H9 (cell line): ENCODE measurements around the gene UPF1. TPM values are rescaled to one million over a fixed set of nuclear protein-coding genes. Genes with fewer than 3 reads are reported as not detected.

Source experiments
- DNase-seq: peaks from one replicate; pipeline ENCODE4 v3.0.0-alpha.2; 2017
- H2AFZ ChIP-seq: one replicate; pipeline ENCODE4 v1.6.1; 2013; ENCODE audit warnings: mild to moderate bottlenecking, low read length, control low read depth, moderate library complexity
- H2AK5ac ChIP-seq: 2 replicates; pipeline ENCODE4 v1.6.1; 2013; ENCODE audit warnings: low read length, control low read depth, mixed read lengths; ENCODE audit not compliant: insufficient read length
- H2BK120ac ChIP-seq: one replicate; pipeline ENCODE4 v1.6.1; 2013; ENCODE audit warnings: low read depth, mild to moderate bottlenecking, low read length, control low read depth, inconsistent platforms; ENCODE audit not compliant: poor library complexity, severe bottlenecking
- H2BK12ac ChIP-seq: 2 replicates; pipeline ENCODE4 v1.6.1; 2013; ENCODE audit warnings: low read length, control low read depth, mixed read lengths, low read depth; ENCODE audit not compliant: insufficient read length
- H2BK15ac ChIP-seq: 2 replicates; pipeline ENCODE4 v1.6.1; 2013; ENCODE audit warnings: low read depth, low read length, control low read depth
- H2BK20ac ChIP-seq: one replicate; pipeline ENCODE4 v1.6.1; 2013; ENCODE audit warnings: low read depth, mild to moderate bottlenecking, low read length, control low read depth, inconsistent platforms; ENCODE audit not compliant: poor library complexity, severe bottlenecking
- H2BK5ac ChIP-seq: 2 replicates; pipeline ENCODE4 v1.6.1; 2013; ENCODE audit warnings: low read length, control low read depth, mixed read lengths; ENCODE audit not compliant: insufficient read length
- H3K14ac ChIP-seq: 2 replicates; pipeline ENCODE4 v1.6.1; 2013; ENCODE audit warnings: low read length, control low read depth; ENCODE audit not compliant: insufficient read depth
- H3K18ac ChIP-seq: 2 replicates; pipeline ENCODE4 v1.6.1; 2013; ENCODE audit warnings: low read depth, mild to moderate bottlenecking, mixed read lengths, low read length, control low read depth; ENCODE audit not compliant: insufficient read length
- H3K23ac ChIP-seq: 2 replicates; pipeline ENCODE4 v1.6.1; 2013; ENCODE audit warnings: low read length, control low read depth, mixed read lengths, low read depth; ENCODE audit not compliant: insufficient read length
- H3K23me2 ChIP-seq: 2 replicates; pipeline ENCODE4 v1.6.1; 2013; ENCODE audit warnings: low read depth, mild to moderate bottlenecking, mixed read lengths, low read length, control low read depth; ENCODE audit not compliant: insufficient read length, poor library complexity, severe bottlenecking
- H3K27ac ChIP-seq: 2 replicates; pipeline ENCODE4 v1.5.1; 2013; ENCODE audit warnings: low read length, control low read depth, mixed read lengths, low read depth; ENCODE audit not compliant: insufficient read length
- H3K27me3 ChIP-seq: 2 replicates; pipeline ENCODE4 v1.6.1; 2013; ENCODE audit warnings: low read length, control low read depth, inconsistent platforms; ENCODE audit not compliant: insufficient read depth
- H3K4ac ChIP-seq: 2 replicates; pipeline ENCODE4 v1.6.1; 2013; ENCODE audit warnings: low read depth, mild to moderate bottlenecking, control low read depth, inconsistent platforms, low read length, moderate library complexity
- H3K4me1 ChIP-seq: 2 replicates; pipeline ENCODE4 v1.6.1; 2013; ENCODE audit warnings: low read length, control low read depth, inconsistent platforms; ENCODE audit not compliant: insufficient read depth
- H3K4me2 ChIP-seq: 2 replicates; pipeline ENCODE4 v1.6.1; 2013; ENCODE audit warnings: low read length, control low read depth, mixed read lengths; ENCODE audit not compliant: insufficient read length, insufficient read depth
- H3K56ac ChIP-seq: 2 replicates; pipeline ENCODE4 v1.6.1; 2013; ENCODE audit warnings: low read depth, mild to moderate bottlenecking, mixed read lengths, low read length, control low read depth; ENCODE audit not compliant: insufficient read length
- H3K79me1 ChIP-seq: 2 replicates; pipeline ENCODE4 v1.6.1; 2013; ENCODE audit warnings: low read depth, mild to moderate bottlenecking, moderate library complexity, low read length, control low read depth, inconsistent platforms; ENCODE audit not compliant: insufficient read depth, poor library complexity, severe bottlenecking
- H3K79me2 ChIP-seq: 2 replicates; pipeline ENCODE4 v1.6.1; 2013; ENCODE audit warnings: low read length, control low read depth, inconsistent platforms; ENCODE audit not compliant: insufficient read depth
- H3K9ac ChIP-seq: 2 replicates; pipeline ENCODE4 v1.6.1; 2013; ENCODE audit warnings: low read length, control low read depth, mixed read lengths; ENCODE audit not compliant: insufficient read length; ENCODE audit errors: extremely low read depth
- H3K9me3 ChIP-seq: one replicate; pipeline ENCODE4 v1.6.1; 2013; ENCODE audit warnings: low read depth, low read length, inconsistent platforms; ENCODE audit not compliant: control insufficient read depth
- H3T11ph ChIP-seq: one replicate; pipeline ENCODE4 v1.6.1; 2013; ENCODE audit warnings: mild to moderate bottlenecking, low read length, control low read depth, inconsistent platforms
- H4K20me1 ChIP-seq: one replicate; pipeline ENCODE4 v1.6.1; 2013; ENCODE audit not compliant: control insufficient read depth, insufficient read length, insufficient read depth
- H4K5ac ChIP-seq: 2 replicates; pipeline ENCODE4 v1.6.1; 2013; ENCODE audit warnings: low read depth, mild to moderate bottlenecking, mixed read lengths, low read length, control low read depth; ENCODE audit not compliant: insufficient read length
- H4K8ac ChIP-seq: replicated peaks from 2 replicates; pipeline ENCODE4 v1.6.1; 2013; ENCODE audit warnings: low read length, control low read depth, mixed read lengths, low read depth; ENCODE audit not compliant: insufficient read length
- H4K91ac ChIP-seq: 2 replicates; pipeline ENCODE4 v1.6.1; 2013; ENCODE audit warnings: low read depth, mild to moderate bottlenecking, moderate library complexity, mixed read lengths, low read length, control low read depth; ENCODE audit not compliant: insufficient read length
- H3K27ac Mint-ChIP-seq, 3 experiments: 2 replicates in 2 of 3; 3 replicates in 1 of 3; pipeline ENCODE4 v1.8.0; 2020 to 2021; ENCODE audit warnings: mixed read lengths in 3 of 3, mild to moderate bottlenecking in 1 of 3, moderate library complexity in 1 of 3
- H3K27me3 Mint-ChIP-seq: 2 replicates; pipeline ENCODE4 v1.8.0; 2021; ENCODE audit warnings: low read depth, mild to moderate bottlenecking, moderate library complexity, mixed read lengths
- H3K36me3 Mint-ChIP-seq, 3 experiments: 2 replicates in 2 of 3; 3 replicates in 1 of 3; pipeline ENCODE4 v1.8.0; 2020 to 2021; ENCODE audit warnings: low read depth in 3 of 3, mixed read lengths in 3 of 3; ENCODE audit not compliant: insufficient read depth in 1 of 3
- H3K4me1 Mint-ChIP-seq, 2 experiments: 2 replicates each; pipeline ENCODE4 v1.8.0; 2020; ENCODE audit warnings: mixed read lengths in 2 of 2
- H3K4me3 Mint-ChIP-seq, 2 experiments: 2 replicates in 1 of 2; 3 replicates in 1 of 2; pipeline ENCODE4 v1.8.0; 2020 to 2021; ENCODE audit warnings: mild to moderate bottlenecking in 2 of 2, mixed read lengths in 2 of 2, moderate library complexity in 1 of 2
- H3K9me3 Mint-ChIP-seq, 2 experiments: 2 replicates in 1 of 2; 3 replicates in 1 of 2; pipeline ENCODE4 v1.8.0; 2020; ENCODE audit warnings: mild to moderate bottlenecking in 2 of 2, mixed read lengths in 2 of 2, moderate library complexity in 1 of 2
- CTCF ChIP-seq: fragments of 200-600 bp; sonication (generic); conservative IDR thresholded peaks from 3 replicates; pipeline ENCODE4 v1.8.0; 2021; ENCODE audit warnings: antibody characterized with exemption, mild to moderate bottlenecking
- WGBS: extraction: QIAGEN DNeasy Blood & Tissue Kit; methylation state at CpG from one replicate; pipeline ENCODE4 v1.1.7; 2013; ENCODE audit warnings: missing lambda C conversion rate, low lambda C conversion rate, mixed read lengths; ENCODE audit not compliant: insufficient read length; ENCODE audit errors: extremely low coverage; 5-methylcytosine and 5-hydroxymethylcytosine counted together
- total RNA-seq: library from RNA; stranded (reverse); gene quantifications from 2 replicates; pipeline ENCODE4 v1.2.1, GENCODE V29; 2021

Gene UPF1
- total RNA-seq, 1 experiment from 2014 or later = 85.4 TPM

DNA sequence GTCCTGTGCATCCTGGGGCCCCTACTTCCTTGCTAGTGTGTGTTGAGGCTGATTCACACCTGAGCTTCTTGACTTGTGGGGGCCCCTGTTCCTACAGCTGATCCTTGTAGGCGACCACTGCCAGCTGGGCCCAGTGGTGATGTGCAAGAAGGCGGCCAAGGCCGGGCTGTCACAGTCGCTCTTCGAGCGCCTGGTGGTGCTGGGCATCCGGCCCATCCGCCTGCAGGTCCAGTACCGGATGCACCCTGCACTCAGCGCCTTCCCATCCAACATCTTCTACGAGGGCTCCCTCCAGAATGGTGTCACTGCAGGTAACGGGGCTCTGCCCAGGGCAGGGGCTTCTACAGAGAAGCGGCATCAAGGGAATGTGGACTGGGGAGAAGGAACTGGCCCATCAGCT lies 25.5 kb downstream of the UPF1 start:
- no peaks in the 10 kb centered on the region for H3K79me1 ChIP-seq
- H3K56ac ChIP-seq = no peak overlapping the region
- H3K27me3 ChIP-seq = no peaks in the 10 kb centered on the region
- no peak overlapping the region for H3K23ac ChIP-seq
- H2AK5ac ChIP-seq = no peak overlapping the region
- no peak overlapping the region for H3K18ac ChIP-seq
- H2AFZ ChIP-seq = no peak overlapping the region
- H2BK5ac ChIP-seq = no peak overlapping the region
- Mint-ChIP-seq H3K9me3 (no peaks in the 10 kb centered on the region), H3K36me3 (peaks cover 49 to 94% (median 89%) of the 10 kb centered on the region in 3 experiments), H3K4me3 (no peak overlapping the region), H3K27ac (no peak overlapping the region), H3K4me1 (no peaks in the 10 kb centered on the region), H3K27me3 (no peaks in the 10 kb centered on the region)
- H4K8ac ChIP-seq = no peak overlapping the region
- DNase-seq = no peak
- no peak overlapping the region for H3T11ph ChIP-seq
- no peaks in the 10 kb centered on the region for H4K20me1 ChIP-seq
- no peak overlapping the region for H3K14ac ChIP-seq
- H2BK12ac ChIP-seq = no peak overlapping the region
- no peaks in the 10 kb centered on the region for H3K4me1 ChIP-seq
- H2BK120ac ChIP-seq = no peak overlapping the region
- no peak overlapping the region for H4K91ac ChIP-seq
- no peak overlapping the region for H3K9ac ChIP-seq
- H2BK20ac ChIP-seq = no peak overlapping the region
- H2BK15ac ChIP-seq = no peak overlapping the region
- no peak overlapping the region for H3K4me2 ChIP-seq
- H3K9me3 ChIP-seq = no peaks in the 10 kb centered on the region
- no peaks in the 10 kb centered on the region for H3K23me2 ChIP-seq
- WGBS = no CpG with 5 or more reads among the region's 13 CpGs
- TF ChIP-seq CTCF = no peak
- H3K79me2 ChIP-seq = no peaks in the 10 kb centered on the region
- no peak overlapping the region for H4K5ac ChIP-seq
- no peak overlapping the region for H3K4ac ChIP-seq
- no peak overlapping the region for H3K27ac ChIP-seq
